NCI-H2107 treated with DMSO at 0.1 percent for 48 hours (cell line): Measurements from ENCODE around the gene DLD.
A peak's percentile ranks its signal among the peaks of the same experiment; 100 is the strongest.
"Not testable (repeated sequence)": the region's sequence is repeated elsewhere in the genome, so short reads cannot be mapped to it uniquely, and the experiment has no call there.

ENCODE experiments used
- DNase-seq: peaks from one replicate; lab custom pipeline; 2025; ENCODE audit not compliant: unreplicated experiment; lab: John Stamatoyannopoulos, UW

DLD gene

GRCh38 chr7:107914831-107915230 is 23.8 kb downstream of the DLD start:
- DNase-seq: no peak

DNA sequence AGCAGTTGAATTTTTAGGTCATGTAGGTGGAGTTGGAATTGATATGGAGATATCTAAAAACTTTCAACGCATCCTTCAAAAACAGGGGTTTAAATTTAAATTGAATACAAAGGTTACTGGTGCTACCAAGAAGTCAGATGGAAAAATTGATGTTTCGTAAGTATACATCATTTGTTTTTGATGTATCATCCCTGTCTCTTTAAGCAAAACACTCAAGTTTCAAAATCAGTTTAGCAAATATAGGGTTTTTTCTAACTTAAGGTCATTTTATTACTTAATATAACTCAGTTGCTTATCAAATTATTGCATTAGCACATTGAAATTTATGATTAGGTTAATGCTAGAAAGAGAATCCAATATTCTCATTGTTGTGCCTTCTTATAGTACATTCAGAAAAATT is 24.6 kb downstream of the DLD start:
- no peak for DNase-seq

DNA sequence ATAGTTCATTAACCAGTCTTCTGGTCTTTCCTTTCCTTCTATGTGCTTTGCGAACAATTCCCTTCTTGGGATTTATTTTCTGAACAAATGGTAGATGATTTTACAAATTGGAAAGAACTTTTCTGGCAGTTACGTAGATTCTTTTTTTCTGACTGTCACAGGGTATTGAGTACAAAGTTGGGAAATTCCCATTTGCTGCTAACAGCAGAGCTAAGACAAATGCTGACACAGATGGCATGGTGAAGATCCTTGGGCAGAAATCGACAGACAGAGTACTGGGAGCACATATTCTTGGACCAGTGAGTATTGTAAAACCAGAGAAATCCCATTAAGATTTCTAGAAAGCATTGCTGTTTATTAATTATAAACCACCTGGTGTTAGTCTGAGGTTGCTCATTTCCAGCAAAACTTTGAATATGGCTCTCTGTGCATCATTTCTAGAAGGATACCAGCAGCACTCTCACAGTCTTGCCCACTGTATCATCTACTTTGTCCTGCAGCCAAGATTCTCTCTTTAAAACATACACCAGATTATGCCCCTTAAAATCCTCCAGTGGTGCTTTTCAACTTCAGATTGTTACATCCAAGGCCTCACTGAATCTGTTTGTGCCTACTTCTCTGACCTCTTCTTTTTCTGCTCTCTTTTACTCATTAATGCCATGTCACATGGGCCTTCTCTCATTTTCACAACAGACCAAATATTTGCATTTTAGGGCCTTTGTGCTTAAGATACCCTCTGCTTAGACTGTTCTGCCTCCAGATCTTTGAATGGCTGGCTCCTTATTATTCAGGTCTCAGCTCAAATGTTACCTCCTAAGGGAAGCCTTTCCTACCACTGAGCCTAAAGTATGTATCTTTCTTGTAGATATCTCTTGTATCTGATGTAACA is 27.0 kb downstream of the DLD start:
- no peak for DNase-seq

DNA sequence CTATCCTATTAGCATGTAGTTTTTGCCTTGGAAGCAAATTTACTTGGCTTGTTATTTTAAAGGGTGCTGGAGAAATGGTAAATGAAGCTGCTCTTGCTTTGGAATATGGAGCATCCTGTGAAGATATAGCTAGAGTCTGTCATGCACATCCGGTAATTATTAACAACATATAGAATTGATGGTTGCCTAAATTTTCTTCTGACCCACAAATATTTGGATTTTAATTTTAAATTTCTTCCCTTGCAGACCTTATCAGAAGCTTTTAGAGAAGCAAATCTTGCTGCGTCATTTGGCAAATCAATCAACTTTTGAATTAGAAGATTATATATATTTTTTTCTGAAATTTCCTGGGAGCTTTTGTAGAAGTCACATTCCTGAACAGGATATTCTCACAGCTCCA is 28.0 kb downstream of the DLD start:
- no peak for DNase-seq

DNA sequence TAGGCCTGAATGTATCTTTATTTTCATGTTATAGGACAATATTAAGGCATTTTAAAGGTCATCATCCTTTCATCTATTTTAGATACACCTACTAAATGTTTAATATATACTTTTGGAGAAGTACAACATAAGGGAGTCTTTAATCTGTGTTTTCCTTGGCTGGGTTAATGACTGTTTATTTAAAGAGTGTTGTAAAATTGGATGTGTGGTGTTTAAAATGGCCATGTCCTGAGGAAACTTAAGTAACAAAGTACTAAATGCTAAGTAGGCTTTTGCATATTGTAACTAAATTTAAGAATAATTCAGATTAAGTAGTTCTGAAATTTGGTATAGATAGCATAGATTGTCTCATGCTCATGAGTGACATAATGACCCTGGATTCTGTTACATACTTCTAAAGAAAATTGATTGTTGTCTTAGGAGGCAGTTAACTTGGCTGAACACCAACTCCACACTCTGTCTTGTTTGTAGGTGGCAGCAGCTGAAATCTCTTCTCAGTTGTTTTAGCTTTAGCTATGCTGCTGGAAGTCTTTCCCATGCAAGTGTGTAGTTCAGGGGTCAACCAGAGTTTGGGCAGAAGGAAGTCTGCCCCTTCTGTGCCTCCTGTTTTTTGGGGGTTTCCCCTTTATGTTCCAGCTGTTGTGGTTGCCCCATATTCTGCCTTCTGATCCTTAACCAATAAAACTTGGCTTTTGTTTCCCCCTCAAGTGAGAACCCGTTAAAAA is 29.2 kb downstream of the DLD start:
- DNase-seq: peak; percentile 29

DNA sequence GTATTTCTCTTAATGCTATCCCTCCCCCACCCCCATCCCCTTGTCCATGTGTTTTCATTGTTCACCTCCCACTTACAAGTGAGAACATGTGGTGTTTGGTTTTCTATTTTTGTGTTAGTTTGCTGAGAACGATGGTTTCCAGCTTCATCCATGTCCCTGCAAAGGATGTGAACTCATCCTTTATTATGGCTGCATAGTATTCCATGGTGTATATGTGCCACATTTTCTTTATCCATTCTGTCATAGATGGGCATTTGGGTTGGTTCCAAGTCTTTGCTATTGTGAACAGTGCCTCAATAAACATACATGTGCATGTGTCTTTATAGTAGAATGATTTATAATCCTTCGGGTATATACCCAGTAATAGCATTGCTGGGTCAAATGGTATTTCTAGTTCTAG is 30.8 kb downstream of the DLD start:
- not testable (repeated sequence) for DNase-seq

- DNase-seq: no peak
Observed at GRCh38 chr7:107922886-107923285, 31.9 kb downstream of the DLD start.

- no peak for DNase-seq
Observed at GRCh38 chr7:107924841-107925504, 34.0 kb downstream of the DLD start.

GRCh38 chr7:107926481-107926880 is 35.5 kb downstream of the DLD start:
- no peak for DNase-seq

- DNase-seq: no peak
Observed at GRCh38 chr7:107931740-107932515, 40.9 kb downstream of the DLD start.

DNA sequence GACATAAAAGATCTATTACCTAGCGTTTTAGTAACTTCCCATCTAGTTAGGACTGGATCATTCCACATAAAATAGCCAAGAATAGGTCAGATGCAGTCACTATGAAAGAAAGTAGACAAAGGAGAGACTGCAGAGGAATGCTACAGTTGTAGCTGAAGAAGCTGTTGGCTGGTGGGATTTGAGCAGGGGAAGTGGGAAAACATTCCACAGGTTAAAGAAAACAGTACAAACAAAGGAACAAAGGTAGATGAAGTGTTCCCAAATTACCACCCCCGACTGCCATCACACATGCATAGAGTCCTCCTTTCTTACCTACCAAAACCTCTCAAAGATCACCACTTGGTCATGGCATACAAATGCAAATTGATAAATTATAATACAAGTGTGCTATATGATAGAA is 41.8 kb downstream of the DLD start:
- DNase-seq: no peak

DNA sequence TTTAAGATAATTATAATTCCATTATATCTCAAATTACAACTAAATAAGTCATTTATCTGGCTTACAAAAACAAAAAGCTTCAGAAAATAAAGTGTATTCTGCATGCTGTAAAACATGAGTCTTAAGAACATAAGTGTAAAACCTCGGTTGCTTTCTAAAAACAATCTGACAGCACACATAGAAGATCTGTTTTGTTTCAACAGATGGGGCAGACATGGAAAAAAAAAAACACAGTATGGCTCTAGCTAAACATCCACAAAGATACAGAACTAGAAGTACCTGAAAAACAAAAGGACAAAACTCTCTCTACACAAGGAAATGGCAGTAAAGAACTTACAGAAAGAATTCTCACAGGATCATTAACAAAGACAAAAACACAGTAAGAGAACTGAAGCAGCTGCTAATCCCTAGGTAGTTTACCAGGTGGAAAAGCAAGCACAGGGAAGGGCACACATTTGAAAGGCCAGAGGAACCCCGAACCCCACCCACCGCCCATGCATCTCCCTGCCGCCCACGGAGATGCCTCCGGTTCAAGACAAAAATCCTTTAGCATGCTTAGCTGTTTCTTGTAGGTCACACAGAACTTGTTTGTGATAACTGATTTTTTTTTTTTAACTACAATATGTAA is 42.5 kb downstream of the DLD start:
- no peak for DNase-seq

- no peak for DNase-seq
Observed at GRCh38 chr7:107934991-107935770, 44.2 kb downstream of the DLD start.

- no peak for DNase-seq
Observed at GRCh38 chr7:107936312-107936711, 45.3 kb downstream of the DLD start.

DNA sequence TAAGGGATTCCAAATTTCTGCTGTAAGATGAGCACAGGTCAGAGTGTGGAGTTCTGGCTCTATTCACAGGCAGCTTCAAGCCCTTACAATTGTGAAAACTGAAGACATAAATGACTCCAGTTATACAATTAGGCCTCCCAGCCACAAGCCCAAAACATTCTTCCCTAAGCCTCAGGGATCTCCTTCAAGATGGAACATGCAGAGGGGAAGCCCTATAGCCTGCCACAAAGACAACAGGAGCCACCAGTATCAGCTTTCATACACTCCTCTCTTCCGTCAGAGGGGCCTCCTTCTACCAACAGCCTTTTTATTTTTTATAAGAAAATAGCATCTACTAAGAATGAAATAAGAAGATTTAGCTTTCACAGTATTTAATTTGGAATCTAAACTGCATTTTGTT is 46.5 kb downstream of the DLD start:
- no peak for DNase-seq

GRCh38 chr7:107938456-107939250 is 47.7 kb downstream of the DLD start:
- no peak for DNase-seq

- no peak for DNase-seq
Observed at GRCh38 chr7:107939573-107940489, 48.8 kb downstream of the DLD start.

GRCh38 chr7:107940951-107941350 is 50.0 kb downstream of the DLD start:
- no peak for DNase-seq
